ENCODE results near the gene PSMC5. TPM values are rescaled to one million over a fixed set of nuclear protein-coding genes. Genes with fewer than 3 reads are reported as not detected.
"Not testable (repeated sequence)": the region's sequence is repeated elsewhere in the genome, so short reads cannot be mapped to it uniquely, and the experiment has no call there.

Gene PSMC5
- total RNA-seq, 6 donors from 2014 or later = 55.2 to 118 (median 88.1) TPM

DNA sequence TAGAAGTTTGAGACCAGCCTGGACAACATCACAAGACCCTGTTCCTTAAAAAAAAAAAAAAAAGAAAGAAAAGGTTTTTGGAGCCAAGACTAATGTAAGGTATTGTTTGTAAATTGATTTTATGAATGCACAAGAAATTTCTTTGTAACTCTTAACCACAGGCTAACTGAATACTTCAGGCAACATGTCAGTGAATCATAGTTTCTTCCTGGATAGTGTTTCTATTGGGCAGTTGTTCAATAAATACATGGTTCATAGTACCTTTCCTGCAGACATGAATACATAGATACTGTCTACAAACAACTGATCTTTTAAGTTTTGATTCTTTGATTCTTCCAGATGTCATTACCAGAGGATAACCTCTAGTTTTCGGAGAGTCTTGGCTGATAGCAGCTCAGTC is 41.7 kb upstream of the PSMC5 start:
- Histone ChIP-seq H3K27me3 (no peaks in the 10 kb centered on the region), H3K4me3 (no peak overlapping the region), H3K9me3 (no peaks in the 10 kb centered on the region), H3K27ac (no peak overlapping the region), H3K4me1 (peaks cover 2 to 18% (median 9%) of the 10 kb centered on the region in 4 donors), H3K36me3 (peaks cover 13 to 65% (median 36%) of the 10 kb centered on the region in 4 donors)
- DNase-seq (no peak), ATAC-seq (ENCODE audit: low FRiP score in 2 of 2) (no peak)
- TF ChIP-seq POLR2A (IDR thresholded peaks at IDR 0.05) (no peak), POLR2AphosphoS5 (IDR thresholded peaks at IDR 0.05) (no peak), CTCF (IDR thresholded peaks at IDR 0.05) (no peak)
- WGBS, 2 donors = 91 to 100% methylated on average over 1 of the region's 1 CpG

GRCh38 chr17:63786117-63786516 is 41.1 kb upstream of the PSMC5 start:
- H3K4me3 ChIP-seq = no peak overlapping the region
- H3K27me3 ChIP-seq = no peaks in the 10 kb centered on the region
- 96 to 100% methylated on average over 1 of the region's 1 CpG for WGBS, 2 donors
- H3K36me3 ChIP-seq = peaks cover 16 to 71% (median 40%) of the 10 kb centered on the region in 4 donors
- ATAC-seq (ENCODE audit: low FRiP score in 2 of 2) (no peak), DNase-seq (no peak)
- TF ChIP-seq CTCF (IDR thresholded peaks at IDR 0.05) (no peak), POLR2A (IDR thresholded peaks at IDR 0.05) (no peak), EP300 (IDR thresholded peaks at IDR 0.05) (no peak), POLR2AphosphoS5 (IDR thresholded peaks at IDR 0.05) (no peak)
- H3K4me1 ChIP-seq = peaks cover 0 to 14% (median 4%) of the 10 kb centered on the region in 4 donors
- no peak overlapping the region for H3K27ac ChIP-seq
- no peaks in the 10 kb centered on the region for H3K9me3 ChIP-seq

DNA sequence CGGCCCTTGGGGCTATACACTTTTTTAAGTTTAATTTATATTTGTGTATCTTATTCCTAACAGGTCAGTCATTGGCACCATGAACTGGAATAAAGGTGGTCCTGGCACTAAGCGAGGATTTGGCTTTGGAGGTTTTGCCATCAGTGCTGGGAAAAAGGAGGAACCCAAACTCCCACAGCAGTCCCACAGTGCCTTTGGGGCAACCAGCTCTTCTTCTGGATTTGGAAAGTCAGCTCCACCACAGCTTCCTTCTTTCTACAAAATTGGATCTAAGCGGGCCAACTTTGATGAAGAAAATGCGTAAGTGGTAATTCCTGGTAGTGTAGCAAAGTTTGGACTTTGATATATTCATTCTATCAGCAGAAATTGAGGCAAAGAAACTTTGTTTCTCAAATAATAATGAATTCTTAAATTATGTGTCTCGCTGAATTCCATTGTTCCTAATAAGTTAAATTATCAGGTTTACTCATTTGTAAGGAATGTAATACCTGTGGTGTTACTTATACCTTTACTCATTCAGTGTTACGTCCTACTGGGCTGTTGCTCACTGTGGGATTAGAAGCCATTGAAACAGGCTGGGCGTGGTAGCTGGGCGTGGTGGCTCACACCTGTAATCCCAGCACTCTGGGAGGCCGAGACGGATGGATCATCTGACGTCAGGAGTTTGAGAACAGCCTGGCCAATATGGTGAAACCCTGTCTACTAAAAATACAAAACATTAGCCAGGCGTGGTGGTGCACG is 40.1 kb upstream of the PSMC5 start:
- Histone ChIP-seq H3K4me1 (peaks cover 0 to 7% (median 4%) of the 10 kb centered on the region in 4 donors), H3K9me3 (no peaks in the 10 kb centered on the region), H3K4me3 (no peak overlapping the region), H3K36me3 (peaks cover 21 to 79% (median 44%) of the 10 kb centered on the region in 4 donors), H3K27ac (no peak overlapping the region), H3K27me3 (no peaks in the 10 kb centered on the region)
- no peak for TF ChIP-seq POLR2AphosphoS5 (IDR thresholded peaks at IDR 0.05)
- TF ChIP-seq POLR2A (IDR thresholded peaks at IDR 0.05) = no peak
- no peak for TF ChIP-seq EP300 (IDR thresholded peaks at IDR 0.05)
- ATAC-seq (ENCODE audit: low FRiP score in 2 of 2) (no peak), DNase-seq (no peak)
- WGBS, 2 donors = 94% methylated on average over 13 of the region's 13 CpGs

DNA sequence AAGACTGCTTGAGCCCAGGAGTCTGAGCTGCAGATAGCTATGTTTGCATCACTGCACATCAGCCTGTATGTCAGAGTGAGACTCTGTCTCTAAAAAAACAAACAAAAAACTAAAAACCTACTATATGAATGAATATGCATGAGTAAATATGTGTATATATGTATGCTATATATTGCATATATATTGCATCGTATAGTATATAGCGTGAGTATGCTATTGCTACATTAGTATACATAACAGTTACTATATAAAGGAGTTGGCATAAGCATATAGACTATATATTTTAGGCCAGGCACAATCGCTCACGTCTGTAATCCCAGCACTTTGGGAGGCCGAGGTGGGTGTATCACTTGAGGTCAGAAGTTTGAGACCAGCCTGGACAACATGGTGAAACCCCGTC is 37.2 kb upstream of the PSMC5 start:
- ATAC-seq (ENCODE audit: low FRiP score in 2 of 2) (no peak), DNase-seq (no peak)
- Histone ChIP-seq H3K27me3 (no peaks in the 10 kb centered on the region), H3K27ac (no peak overlapping the region), H3K4me1 (peaks cover 0 to under 1% (median 0%) of the 10 kb centered on the region in 4 donors), H3K4me3 (no peak overlapping the region), H3K36me3 (peaks cover 44 to 91% (median 66%) of the 10 kb centered on the region in 4 donors), H3K9me3 (no peaks in the 10 kb centered on the region)
- no peak for TF ChIP-seq POLR2A (IDR thresholded peaks at IDR 0.05)
- TF ChIP-seq EP300 (IDR thresholded peaks at IDR 0.05) = no peak
- WGBS, 2 donors = 91 to 93% methylated on average over 6 of the region's 6 CpGs

DNA sequence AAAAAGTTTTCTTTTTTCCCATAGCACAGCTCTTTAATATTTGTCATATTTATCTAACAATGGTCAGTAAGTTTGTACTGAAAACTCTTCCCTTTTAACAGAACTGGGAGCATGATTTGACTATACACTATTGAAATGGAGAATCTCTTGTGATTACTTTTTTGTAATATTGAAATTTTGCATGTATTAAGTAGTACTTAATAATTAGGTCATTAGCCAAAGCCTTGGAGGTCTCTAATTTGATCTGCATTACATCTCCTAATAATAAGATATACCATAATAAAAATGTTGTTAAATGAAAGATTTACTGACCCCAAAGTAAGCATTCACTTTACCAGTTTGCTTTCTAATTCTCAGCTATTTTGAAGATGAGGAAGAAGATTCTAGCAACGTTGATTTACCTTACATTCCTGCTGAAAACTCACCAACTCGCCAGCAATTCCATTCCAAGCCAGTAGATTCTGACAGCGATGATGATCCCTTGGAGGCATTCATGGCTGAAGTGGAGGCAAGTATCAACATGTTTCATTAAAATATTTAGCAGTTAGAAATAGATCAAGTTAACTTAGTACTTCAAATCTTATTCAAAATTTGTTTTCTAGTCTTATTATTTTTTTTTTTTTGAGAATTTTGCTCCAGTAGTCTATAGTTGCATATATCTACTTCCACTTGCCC is 35.0 kb upstream of the PSMC5 start:
- TF ChIP-seq EP300 (IDR thresholded peaks at IDR 0.05) (no peak), CTCF (IDR thresholded peaks at IDR 0.05) (no peak), POLR2AphosphoS5 (IDR thresholded peaks at IDR 0.05) (no peak), POLR2A (IDR thresholded peaks at IDR 0.05) (no peak)
- Histone ChIP-seq H3K4me3 (no peak overlapping the region), H3K27ac (no peak overlapping the region), H3K36me3 (peaks cover 61 to 100% (median 82%) of the 10 kb centered on the region in 4 donors), H3K9me3 (no peaks in the 10 kb centered on the region), H3K27me3 (no peaks in the 10 kb centered on the region), H3K4me1 (no peaks in the 10 kb centered on the region)
- WGBS, 2 donors = 87 to 89% methylated on average over 3 of the region's 3 CpGs
- no peak for DNase-seq
- no peak for ATAC-seq (ENCODE audit: low FRiP score in 2 of 2)

- not testable (repeated sequence) for H3K4me3 ChIP-seq; H3K4me1 ChIP-seq; ATAC-seq (ENCODE audit: low FRiP score in 2 of 2); H3K27ac ChIP-seq; H3K9me3 ChIP-seq; H3K27me3 ChIP-seq
- peak in 1 of 2 donors; percentile 25 for DNase-seq
- WGBS, 2 donors = 94 to 95% methylated on average over 10 of the region's 10 CpGs
- H3K36me3 ChIP-seq = peaks cover 56 to 100% (median 83%) of the 10 kb centered on the region in 4 donors
Measured at GRCh38 chr17:63796375-63796774, 30.9 kb upstream of the PSMC5 start.
